ENCODE measurements around the gene TMEM239. TPM values are rescaled to one million over a fixed set of nuclear protein-coding genes. Genes with fewer than 3 reads are reported as not detected.

Gene TMEM239
- total RNA-seq, 1 experiment from 2014 or later, result not detected

DNA sequence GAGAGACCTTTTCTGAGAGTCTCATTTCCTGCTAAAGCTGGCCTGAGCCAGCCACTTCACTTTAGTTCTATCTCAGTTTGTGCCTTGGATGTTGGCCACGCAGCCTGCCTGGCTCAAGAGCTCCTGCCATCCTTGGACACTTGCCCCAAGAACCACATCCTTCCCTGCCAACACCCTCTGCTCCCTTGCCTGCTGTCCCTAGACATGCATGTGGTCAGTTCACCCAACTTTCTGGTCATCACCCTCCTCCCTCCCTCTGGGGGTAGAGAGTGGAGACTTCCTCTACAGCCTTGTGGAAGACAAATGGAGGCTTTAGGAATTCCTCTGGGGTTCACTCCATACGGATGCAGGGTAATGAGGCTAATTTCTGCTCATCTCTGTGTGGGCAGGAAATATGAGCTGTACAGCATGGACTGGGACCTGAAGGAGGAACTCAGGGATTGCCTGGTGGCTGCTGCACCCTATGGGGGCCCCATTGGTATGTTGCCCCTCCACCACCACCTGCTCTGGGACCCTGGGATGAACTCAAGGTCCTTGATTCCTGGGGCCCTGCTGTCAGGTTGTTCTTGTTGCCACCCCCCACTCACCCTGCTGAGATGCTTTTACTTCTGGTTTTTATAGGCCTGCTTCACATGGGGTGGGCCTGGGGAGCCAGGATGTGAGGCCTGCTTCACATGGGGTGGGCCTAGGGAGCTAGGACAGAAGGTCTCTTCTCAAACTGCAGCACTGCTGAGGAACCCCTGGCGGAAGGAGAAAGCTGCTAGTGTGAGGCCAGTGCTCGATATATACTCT, 43.4 kb downstream of the TMEM239 start:
- Histone ChIP-seq H3K4me3 (no peak overlapping the region), H3K36me3 (peaks cover 18% of the 10 kb centered on the region), H3K9me3 (replicated peaks) (no peaks in the 10 kb centered on the region), H3K27ac (no peak overlapping the region), H3K27me3 (replicated peaks) (no peaks in the 10 kb centered on the region), H3K4me1 (replicated peaks) (no peaks in the 10 kb centered on the region)
- DNase-seq (ENCODE audit: low read depth in 1 of 2, low spot score in 2 of 2), result no peak

DNA sequence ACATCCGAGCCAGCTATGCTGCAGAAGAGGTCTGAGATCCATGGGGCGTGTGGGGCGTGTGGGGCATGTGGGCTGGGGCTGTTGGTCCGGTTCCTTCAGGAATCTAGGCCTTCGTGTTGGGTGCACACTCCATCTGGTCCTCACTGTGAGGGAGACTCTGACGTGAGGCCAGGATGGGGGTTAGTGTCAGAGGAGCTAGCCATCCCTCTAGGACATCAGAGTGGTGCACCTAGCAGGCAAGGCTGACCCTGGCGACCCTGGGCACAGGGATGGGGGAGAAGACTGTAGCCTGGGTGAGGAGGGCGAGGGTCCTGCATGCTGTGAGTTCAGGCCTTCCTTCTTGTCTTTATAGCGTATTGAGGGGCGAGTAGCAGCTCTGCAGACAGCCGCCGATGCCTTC, 48.5 kb downstream of the TMEM239 start:
- no peaks in the 10 kb centered on the region for H3K4me1 ChIP-seq (replicated peaks)
- H3K4me3 ChIP-seq, result no peak overlapping the region
- no peak for DNase-seq (ENCODE audit: low read depth in 1 of 2, low spot score in 2 of 2)
- H3K9me3 ChIP-seq (replicated peaks), result no peaks in the 10 kb centered on the region
- no peak overlapping the region for H3K27ac ChIP-seq
- no peaks in the 10 kb centered on the region for H3K27me3 ChIP-seq (replicated peaks)
- peaks cover 22% of the 10 kb centered on the region for H3K36me3 ChIP-seq

DNA sequence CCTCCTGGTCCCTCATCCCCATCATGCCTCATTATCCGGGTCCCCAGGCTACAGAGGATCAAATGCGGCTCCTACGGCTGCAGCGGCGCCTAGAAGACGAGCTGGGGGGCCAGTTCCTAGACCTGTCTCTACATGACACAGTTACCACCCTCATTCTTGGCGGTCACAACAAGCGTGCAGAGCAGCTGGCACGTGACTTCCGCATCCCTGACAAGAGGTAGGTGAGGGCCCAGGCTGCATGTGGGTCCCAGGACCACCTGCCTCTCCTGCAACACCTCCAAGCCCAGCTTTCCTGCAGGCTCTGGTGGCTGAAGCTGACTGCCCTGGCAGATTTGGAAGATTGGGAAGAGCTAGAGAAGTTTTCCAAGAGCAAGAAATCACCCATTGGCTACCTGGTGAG, 48.9 kb downstream of the TMEM239 start:
- no peak for DNase-seq (ENCODE audit: low read depth in 1 of 2, low spot score in 2 of 2)

DNA sequence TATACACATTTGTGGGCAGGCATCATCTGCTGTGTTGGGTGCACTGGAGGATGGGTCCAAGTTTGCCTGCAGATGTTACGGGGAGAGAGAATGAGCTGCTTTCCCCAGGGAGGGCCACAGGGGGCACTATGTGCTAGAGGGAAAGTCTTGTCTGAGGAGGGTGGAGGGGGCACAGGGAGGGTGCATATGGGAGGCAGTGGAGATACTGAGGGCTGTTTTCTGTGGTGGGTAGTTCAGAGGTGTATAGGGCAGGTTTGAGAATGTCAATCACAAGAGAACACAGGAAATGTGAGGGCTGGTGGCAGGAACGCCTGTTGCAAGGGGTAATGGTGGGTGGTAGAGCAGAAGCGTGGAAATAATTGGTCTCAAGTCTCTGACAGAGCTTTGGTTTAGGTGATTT, 49.5 kb downstream of the TMEM239 start:
- DNase-seq (ENCODE audit: low read depth in 1 of 2, low spot score in 2 of 2), result no peak
- Histone ChIP-seq H3K27me3 (replicated peaks) (no peaks in the 10 kb centered on the region), H3K36me3 (peaks cover 21% of the 10 kb centered on the region), H3K4me1 (replicated peaks) (peaks cover 8% of the 10 kb centered on the region), H3K27ac (no peak overlapping the region), H3K4me3 (no peak overlapping the region), H3K9me3 (replicated peaks) (no peaks in the 10 kb centered on the region)

More for the DNA sequence above, 48.9 kb downstream of the TMEM239 start:
- H3K4me1 ChIP-seq (replicated peaks), result peaks cover 3% of the 10 kb centered on the region
- H3K27ac ChIP-seq, result no peak overlapping the region
- H3K9me3 ChIP-seq (replicated peaks), result no peaks in the 10 kb centered on the region
- peaks cover 22% of the 10 kb centered on the region for H3K36me3 ChIP-seq
- H3K27me3 ChIP-seq (replicated peaks), result no peaks in the 10 kb centered on the region
- H3K4me3 ChIP-seq, result no peak overlapping the region

DNA sequence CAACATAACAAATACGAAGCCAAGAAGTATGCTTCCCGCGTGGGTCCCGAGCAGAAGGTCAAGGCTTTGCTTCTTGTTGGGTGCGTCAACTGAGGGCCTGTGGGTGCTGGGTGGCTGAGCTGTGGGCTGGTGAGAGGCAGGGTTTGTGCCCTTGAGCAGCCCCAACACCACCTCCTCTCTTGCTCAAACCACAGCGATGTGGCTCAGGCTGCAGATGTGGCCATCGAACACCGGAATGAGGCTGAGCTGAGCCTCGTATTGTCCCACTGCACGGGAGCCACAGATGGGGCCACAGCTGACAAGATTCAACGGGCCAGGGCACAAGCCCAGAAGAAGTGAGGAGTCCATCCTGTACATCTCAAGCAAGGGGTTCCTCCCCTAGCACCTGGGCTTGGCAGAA, 50.1 kb downstream of the TMEM239 start:
- DNase-seq (ENCODE audit: low read depth in 1 of 2, low spot score in 2 of 2), result no peak
- Histone ChIP-seq H3K36me3 (peaks cover 14% of the 10 kb centered on the region), H3K27ac (no peak overlapping the region), H3K27me3 (replicated peaks) (no peaks in the 10 kb centered on the region), H3K9me3 (replicated peaks) (no peaks in the 10 kb centered on the region), H3K4me3 (no peak overlapping the region), H3K4me1 (replicated peaks) (peaks cover 14% of the 10 kb centered on the region)

DNA sequence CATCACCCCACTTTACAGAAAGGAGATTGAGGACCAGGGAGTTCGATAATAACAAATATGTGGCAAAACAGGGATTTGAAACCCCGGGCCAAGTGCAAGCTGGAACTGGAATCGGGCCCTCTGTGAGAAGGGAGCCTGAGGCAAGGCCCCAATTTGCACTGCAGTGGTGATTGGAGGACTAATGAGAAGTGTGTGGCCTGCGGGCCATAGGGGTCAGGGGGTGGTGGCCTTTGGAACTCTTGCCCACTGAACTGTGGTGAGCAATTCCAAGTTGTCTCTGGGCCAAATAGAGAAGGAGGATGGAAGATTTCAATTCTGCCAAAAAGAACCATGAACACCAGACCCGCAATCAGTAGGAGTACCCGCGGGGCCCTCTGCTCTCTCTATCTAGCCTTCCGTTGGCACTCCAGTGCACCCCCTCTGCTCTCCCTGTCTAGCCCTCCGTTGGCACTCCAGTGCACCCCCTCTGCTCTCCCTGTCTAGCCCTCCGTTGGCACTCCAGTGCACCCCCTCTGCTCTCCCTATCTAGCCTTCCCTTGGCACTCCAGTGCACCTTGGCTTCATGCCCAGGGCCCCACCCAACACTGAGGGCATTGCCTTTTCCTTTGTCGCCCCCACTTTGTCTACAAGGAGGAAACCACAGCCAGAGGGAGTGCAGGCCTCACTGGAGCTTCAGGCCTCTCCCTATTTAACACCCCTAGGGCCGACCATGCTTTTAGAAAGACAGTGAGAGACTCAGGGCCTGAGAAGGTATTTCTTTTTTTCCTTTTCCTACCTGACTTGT, 51.1 kb downstream of the TMEM239 start:
- no peak overlapping the region for H3K4me3 ChIP-seq
- peaks cover 16% of the 10 kb centered on the region for H3K4me1 ChIP-seq (replicated peaks)
- H3K9me3 ChIP-seq (replicated peaks), result no peaks in the 10 kb centered on the region
- H3K27me3 ChIP-seq (replicated peaks), result no peaks in the 10 kb centered on the region
- H3K36me3 ChIP-seq, result peaks cover 4% of the 10 kb centered on the region; the same call in 1 of the 2 replicates
- no peak overlapping the region for H3K27ac ChIP-seq
- no peak for DNase-seq (ENCODE audit: low read depth in 1 of 2, low spot score in 2 of 2)

Other genes with a start within 250 kb of the TMEM239 start
- 218 and 228 TPM in 2 replicates for gene NOP56, start 163.7 kb upstream of the TMEM239 start, total RNA-seq (2014; rRNA removed; shearing (Covaris generic))
- 161 and 211 TPM in 2 replicates for gene IDH3B, start 152.1 kb upstream of the TMEM239 start, total RNA-seq (2014; rRNA removed; shearing (Covaris generic))
- 4.0 and 4.4 TPM in 2 replicates for gene EBF4, start 123.6 kb upstream of the TMEM239 start, total RNA-seq (2014; rRNA removed; shearing (Covaris generic))
- gene CPXM1, start 15.7 kb upstream of the TMEM239 start, total RNA-seq (2014; rRNA removed; shearing (Covaris generic)), result 1.2 TPM in 1 of 2 replicates, not detected in the other
- gene C20orf141, start 1.4 kb upstream of the TMEM239 start, total RNA-seq (2014; rRNA removed; shearing (Covaris generic)), result not detected in 2 replicates
- 18.3 and 25.6 TPM in 2 replicates for gene PCED1A, start 24.3 kb downstream of the TMEM239 start, total RNA-seq (2014; rRNA removed; shearing (Covaris generic))
- 40.5 and 44.3 TPM in 2 replicates for gene VPS16, start 24.4 kb downstream of the TMEM239 start, total RNA-seq (2014; rRNA removed; shearing (Covaris generic))
- gene PTPRA, start 57.1 kb downstream of the TMEM239 start, total RNA-seq (2014; rRNA removed; shearing (Covaris generic)), result 16.5 and 36.4 TPM in 2 replicates
- not detected in 2 replicates for gene GNRH2, start 227.3 kb downstream of the TMEM239 start, total RNA-seq (2014; rRNA removed; shearing (Covaris generic))
- 53.2 and 83.0 TPM in 2 replicates for gene MRPS26, start 229.7 kb downstream of the TMEM239 start, total RNA-seq (2014; rRNA removed; shearing (Covaris generic))

All from SJSA1 (cell line).